Body of pancreas (tissue), 4 donors: ENCODE results near the gene USP6NL. TPM values are rescaled to one million over a fixed set of nuclear protein-coding genes. Genes with fewer than 3 reads are reported as not detected.

Experiments
- ATAC-seq: fragments of 150-250 bp; one replicate; pipeline ENCODE4 v1.9.1; 2016
- DNase-seq, 4 donors: peaks; one replicate each; pipeline ENCODE4 v3.0.0-alpha.2; 2019
- H3K27ac ChIP-seq, 4 donors: fragments of 200-600 bp; sonication (generic); 1 replicate in 3 of 4; 2 replicates in 1 of 4; pipeline versions ENCODE4 v1.5.1 to v1.6.1; 2016 to 2019; ENCODE audit warnings: mild to moderate bottlenecking in 1 of 4, mixed read lengths in 1 of 4, moderate library complexity in 1 of 4
- H3K27me3 ChIP-seq, 2 donors: fragments of 200-600 bp; sonication (generic); one replicate each; pipeline ENCODE4 v1.6.0; 2016; ENCODE audit warnings: mild to moderate bottlenecking in 1 of 2
- H3K36me3 ChIP-seq, 2 donors: fragments of 200-600 bp; sonication (generic); replicated peaks in 1 of 2; 2 replicates each; pipeline ENCODE4 v1.5.1; 2016; ENCODE audit warnings: low read depth in 2 of 2; ENCODE audit not compliant: insufficient read depth in 1 of 2
- H3K4me1 ChIP-seq: fragments of 200-600 bp; sonication (generic); one replicate; pipeline ENCODE4 v1.6.0; 2016
- H3K4me3 ChIP-seq, 2 donors: fragments of 200-600 bp; sonication (generic); 1 replicate in 1 of 2; 2 replicates in 1 of 2; pipeline ENCODE4 v1.5.1; 2016 to 2019
- H3K9me3 ChIP-seq, 3 donors: fragments of 200-600 bp; sonication (generic); 1 replicate in 2 of 3; 2 replicates in 1 of 3; pipeline ENCODE4 v1.5.1; 2016
- CTCF ChIP-seq, 7 experiments: fragments of 450-650 bp in 4 of 7; fragments of 200-600 bp in 3 of 7; sonication (generic) in 3 of 7; IDR thresholded peaks; one replicate each; pipeline ENCODE4 v1.5.1; 2016 to 2019; ENCODE audit warnings: antibody characterized with exemption in 7 of 7
- POLR2A ChIP-seq, 3 donors: fragments of 450-650 bp; IDR thresholded peaks; one replicate each; pipeline ENCODE4 v1.6.1; 2016; ENCODE audit warnings: antibody characterized with exemption in 3 of 3, mild to moderate bottlenecking in 2 of 3
- WGBS, 2 donors: methylation state at CpG; one replicate each; pipeline ENCODE4 v1.1.5; 2017; 5-methylcytosine and 5-hydroxymethylcytosine counted together
- intact Hi-C: fragments of 100-400 bp; cut with DNase I; formaldehyde crosslinking; loops from one replicate; pipeline ENCODE4 v1.15.1; 2023
- total RNA-seq, 2 donors: library from RNA; depleted of rRNA; stranded (reverse); fragments of >200 nt; gene quantifications; one replicate each; pipeline ENCODE4 v1.1.0, GENCODE V29; 2016

Gene USP6NL
- total RNA-seq, 2 donors from 2014 or later = 13.7 to 16.8 TPM

- ATAC-seq (no peak), DNase-seq (no peak)
- Histone ChIP-seq H3K4me1 (peaks cover 7% of the 10 kb centered on the region), H3K4me3 (no peak overlapping the region), H3K27me3 (no peaks in the 10 kb centered on the region), H3K27ac (no peak overlapping the region), H3K36me3 (no peaks in the 10 kb centered on the region), H3K9me3 (no peaks in the 10 kb centered on the region)
- 92 to 96% methylated on average over 1 of the region's 1 CpG for WGBS, 2 donors
- no peak for TF ChIP-seq CTCF (IDR thresholded peaks at IDR 0.05)
- intact Hi-C loops = no loop called here
Measured at GRCh38 chr10:11548065-11548767, 63.2 kb downstream of the USP6NL start.

GRCh38 chr10:11546581-11546980 lies 64.9 kb downstream of the USP6NL start:
- no peaks in the 10 kb centered on the region for H3K27me3 ChIP-seq
- 65 to 66% methylated on average over 4 of the region's 4 CpGs for WGBS, 2 donors
- peak overlapping the region in 1 of 4 donors; percentile 10 for H3K27ac ChIP-seq
- no peak for ATAC-seq
- no peaks in the 10 kb centered on the region for H3K9me3 ChIP-seq
- intact Hi-C loops = no loop called here
- DNase-seq = no peak
- no peaks in the 10 kb centered on the region for H3K4me1 ChIP-seq
- H3K4me3 ChIP-seq = no peak overlapping the region
- H3K36me3 ChIP-seq = no peaks in the 10 kb centered on the region
- TF ChIP-seq CTCF (IDR thresholded peaks at IDR 0.05) (no peak), POLR2A (IDR thresholded peaks at IDR 0.05) (no peak)

- Histone ChIP-seq H3K4me1 (no peaks in the 10 kb centered on the region), H3K36me3 (no peaks in the 10 kb centered on the region), H3K27ac (no peak overlapping the region), H3K27me3 (no peaks in the 10 kb centered on the region), H3K9me3 (no peaks in the 10 kb centered on the region), H3K4me3 (no peak overlapping the region)
- TF ChIP-seq POLR2A (IDR thresholded peaks at IDR 0.05) = no peak
- no peak for TF ChIP-seq CTCF (IDR thresholded peaks at IDR 0.05)
- DNase-seq = no peak
- 96 to 98% methylated on average over 3 of the region's 3 CpGs for WGBS, 2 donors
- no peak for ATAC-seq
- intact Hi-C loops = no loop called here
Measured at GRCh38 chr10:11541296-11541695, 70.2 kb downstream of the USP6NL start.

- no peak overlapping the region for H3K4me3 ChIP-seq
- no peaks in the 10 kb centered on the region for H3K4me1 ChIP-seq
- no peak for TF ChIP-seq POLR2A (IDR thresholded peaks at IDR 0.05)
- no peak for TF ChIP-seq CTCF (IDR thresholded peaks at IDR 0.05)
- H3K27ac ChIP-seq = no peak overlapping the region
- 77 to 78% methylated on average over 2 of the region's 2 CpGs for WGBS, 2 donors
- ATAC-seq = no peak
- intact Hi-C loops = no loop called here
- DNase-seq = no peak
- no peaks in the 10 kb centered on the region for H3K36me3 ChIP-seq
- H3K9me3 ChIP-seq = no peaks in the 10 kb centered on the region
- no peaks in the 10 kb centered on the region for H3K27me3 ChIP-seq
Measured at GRCh38 chr10:11539191-11539868, 72.1 kb downstream of the USP6NL start.

- intact Hi-C loops = no loop called here
- ATAC-seq (no peak), DNase-seq (no peak)
- Histone ChIP-seq H3K27ac (no peak overlapping the region), H3K4me1 (no peaks in the 10 kb centered on the region), H3K27me3 (no peaks in the 10 kb centered on the region), H3K9me3 (no peaks in the 10 kb centered on the region), H3K36me3 (no peaks in the 10 kb centered on the region), H3K4me3 (no peak overlapping the region)
- 92 to 99% methylated on average over 8 of the region's 8 CpGs for WGBS, 2 donors
- TF ChIP-seq CTCF (IDR thresholded peaks at IDR 0.05) = no peak
- no peak for TF ChIP-seq POLR2A (IDR thresholded peaks at IDR 0.05)
Measured at GRCh38 chr10:11538834-11539190, 72.6 kb downstream of the USP6NL start.
